GM19238 (cell line): ENCODE measurements around the gene LRIG1.

Experiments used
- DNase-seq: peaks from one replicate; pipeline ENCODE4 v3.0.0; 2011; ENCODE audit warnings: low spot score; ENCODE audit not compliant: insufficient read length

LRIG1 gene, protein sequence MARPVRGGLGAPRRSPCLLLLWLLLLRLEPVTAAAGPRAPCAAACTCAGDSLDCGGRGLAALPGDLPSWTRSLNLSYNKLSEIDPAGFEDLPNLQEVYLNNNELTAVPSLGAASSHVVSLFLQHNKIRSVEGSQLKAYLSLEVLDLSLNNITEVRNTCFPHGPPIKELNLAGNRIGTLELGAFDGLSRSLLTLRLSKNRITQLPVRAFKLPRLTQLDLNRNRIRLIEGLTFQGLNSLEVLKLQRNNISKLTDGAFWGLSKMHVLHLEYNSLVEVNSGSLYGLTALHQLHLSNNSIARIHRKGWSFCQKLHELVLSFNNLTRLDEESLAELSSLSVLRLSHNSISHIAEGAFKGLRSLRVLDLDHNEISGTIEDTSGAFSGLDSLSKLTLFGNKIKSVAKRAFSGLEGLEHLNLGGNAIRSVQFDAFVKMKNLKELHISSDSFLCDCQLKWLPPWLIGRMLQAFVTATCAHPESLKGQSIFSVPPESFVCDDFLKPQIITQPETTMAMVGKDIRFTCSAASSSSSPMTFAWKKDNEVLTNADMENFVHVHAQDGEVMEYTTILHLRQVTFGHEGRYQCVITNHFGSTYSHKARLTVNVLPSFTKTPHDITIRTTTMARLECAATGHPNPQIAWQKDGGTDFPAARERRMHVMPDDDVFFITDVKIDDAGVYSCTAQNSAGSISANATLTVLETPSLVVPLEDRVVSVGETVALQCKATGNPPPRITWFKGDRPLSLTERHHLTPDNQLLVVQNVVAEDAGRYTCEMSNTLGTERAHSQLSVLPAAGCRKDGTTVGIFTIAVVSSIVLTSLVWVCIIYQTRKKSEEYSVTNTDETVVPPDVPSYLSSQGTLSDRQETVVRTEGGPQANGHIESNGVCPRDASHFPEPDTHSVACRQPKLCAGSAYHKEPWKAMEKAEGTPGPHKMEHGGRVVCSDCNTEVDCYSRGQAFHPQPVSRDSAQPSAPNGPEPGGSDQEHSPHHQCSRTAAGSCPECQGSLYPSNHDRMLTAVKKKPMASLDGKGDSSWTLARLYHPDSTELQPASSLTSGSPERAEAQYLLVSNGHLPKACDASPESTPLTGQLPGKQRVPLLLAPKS

DNA sequence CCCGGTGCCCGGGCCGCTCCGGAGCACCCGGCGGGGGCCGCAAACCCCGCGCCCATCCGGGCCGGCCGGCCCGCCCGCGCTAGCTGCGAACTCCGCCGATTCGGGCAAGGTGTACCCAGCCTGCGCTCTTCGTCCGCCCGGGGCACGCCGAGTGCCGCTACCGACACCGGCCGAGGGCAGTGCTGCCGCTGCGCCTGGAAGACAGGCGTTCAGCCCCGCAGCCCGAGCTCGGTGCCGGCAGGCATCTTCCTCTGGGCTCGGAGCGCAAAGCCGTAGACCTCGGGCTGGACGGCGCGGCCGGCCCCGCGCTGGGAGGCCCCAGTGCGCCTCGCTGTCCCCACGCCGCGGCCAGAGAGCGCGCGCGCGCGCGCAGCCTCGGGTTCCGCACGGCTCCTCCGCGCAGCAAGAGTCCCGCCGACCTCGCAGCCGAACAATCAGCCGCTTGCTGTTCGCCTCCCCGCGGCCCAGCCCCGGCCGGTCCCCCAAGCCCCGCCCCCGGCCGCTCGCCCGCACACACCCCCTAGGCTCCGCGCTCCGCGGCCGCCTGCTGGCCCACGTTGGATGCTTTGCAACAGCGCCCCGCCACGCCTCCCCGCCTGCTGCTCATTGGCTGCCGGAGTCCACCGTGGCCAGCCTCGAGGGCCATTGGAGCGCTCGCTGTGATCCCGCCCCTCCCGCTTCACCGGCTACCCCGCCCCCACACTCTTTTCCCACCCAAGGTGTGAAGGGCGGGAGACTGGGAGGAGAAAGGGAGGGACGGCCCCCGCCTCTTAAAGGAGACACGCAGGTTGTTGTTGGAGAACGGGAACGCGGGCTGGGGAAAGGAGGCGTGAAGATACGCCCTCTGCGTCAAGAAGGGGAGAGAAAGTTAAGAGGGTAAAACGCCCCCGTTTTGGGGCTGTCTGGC lies at the start of gene LRIG1:
TSS of gene LRIG1 (minus strand) at position 447 of the 907 bp plus-strand sequence. CDS start 615 bp downstream, outside the sequence.
- DNase-seq = peak; percentile 92

DNA sequence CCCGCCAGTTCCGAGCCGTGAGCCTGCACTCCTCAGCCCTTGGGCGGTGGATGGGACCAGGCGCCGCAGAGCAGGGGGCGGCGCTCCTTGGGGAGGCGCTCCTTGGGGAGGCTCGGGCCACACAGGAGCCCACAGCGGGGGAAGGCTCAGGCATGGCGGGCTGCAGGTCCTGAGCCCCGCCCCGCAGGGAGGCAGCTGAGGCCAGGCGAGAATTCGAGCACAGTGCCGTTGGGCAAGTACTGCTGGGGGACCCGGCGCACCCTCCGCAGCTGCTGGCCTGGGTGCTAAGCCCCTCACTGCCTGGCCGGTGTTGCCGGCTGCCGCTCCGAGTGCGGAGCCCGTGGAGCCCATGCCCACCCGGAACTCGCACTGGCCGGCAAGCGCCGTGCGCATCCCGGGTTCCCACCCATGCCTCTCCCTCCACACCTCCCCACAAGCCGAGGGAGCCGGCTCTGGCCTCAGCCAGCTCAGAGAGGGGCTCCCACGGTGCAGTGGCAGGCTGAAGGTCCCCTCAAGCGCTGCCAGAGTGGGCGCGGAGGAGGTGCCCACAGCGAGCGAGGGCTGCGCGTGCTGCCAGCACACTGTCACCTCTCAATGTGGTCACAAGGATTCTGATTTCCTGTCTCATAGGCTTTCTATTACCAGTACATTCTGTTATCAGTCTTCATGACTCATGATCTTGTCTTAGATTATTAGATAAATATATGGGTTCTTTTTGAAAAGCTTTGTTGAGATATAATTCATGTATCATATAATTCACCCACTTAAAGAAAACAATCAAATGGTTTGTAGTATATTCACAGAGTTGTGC lies 44.0 kb upstream of the LRIG1 start:
- DNase-seq = no peak

DNA sequence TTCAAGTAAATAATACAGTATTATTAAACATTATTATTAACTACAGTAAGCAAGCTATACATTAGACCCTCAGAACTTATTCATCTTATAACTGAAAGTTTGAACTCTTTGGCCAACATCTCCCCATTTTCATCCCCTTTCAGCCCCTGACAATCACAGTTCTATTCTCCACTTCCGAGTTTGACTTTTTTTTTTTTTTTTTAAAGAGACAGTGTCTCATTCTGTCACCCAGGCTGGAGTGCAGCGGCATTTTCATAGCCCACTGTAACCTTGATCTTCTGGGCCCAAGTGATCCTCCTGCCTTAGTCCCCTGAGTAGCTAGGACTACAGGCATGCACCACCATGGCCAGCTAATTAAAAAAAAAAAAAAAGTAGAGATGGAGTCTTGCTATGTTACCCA lies 41.3 kb upstream of the LRIG1 start:
- no peak for DNase-seq

DNA sequence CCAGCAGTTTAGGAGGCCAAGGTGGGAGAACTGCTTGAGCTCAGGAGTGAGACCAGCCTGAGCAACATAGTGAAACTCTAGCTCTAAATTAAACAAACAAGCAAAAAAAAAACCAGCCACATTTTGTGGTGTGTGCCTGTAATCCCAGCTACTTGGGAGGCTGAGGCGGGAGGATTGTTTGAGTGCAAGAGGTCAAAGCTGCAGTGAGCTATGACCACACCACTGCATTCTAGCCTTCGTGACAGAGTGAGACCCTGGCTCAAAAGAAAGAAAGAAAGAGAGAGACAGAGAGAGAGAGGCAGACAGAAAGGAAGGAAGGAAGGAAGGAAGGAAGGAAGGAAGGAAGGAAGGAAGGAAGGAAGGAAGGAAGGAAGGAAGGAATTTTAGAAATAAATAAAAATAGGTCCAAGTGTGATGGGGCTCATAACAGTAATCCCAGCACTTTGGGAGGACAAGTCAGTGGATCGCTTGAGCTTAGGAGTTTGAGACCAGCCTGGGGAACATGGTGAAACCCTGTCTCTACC lies 38.7 kb upstream of the LRIG1 start:
- DNase-seq = no peak

DNA sequence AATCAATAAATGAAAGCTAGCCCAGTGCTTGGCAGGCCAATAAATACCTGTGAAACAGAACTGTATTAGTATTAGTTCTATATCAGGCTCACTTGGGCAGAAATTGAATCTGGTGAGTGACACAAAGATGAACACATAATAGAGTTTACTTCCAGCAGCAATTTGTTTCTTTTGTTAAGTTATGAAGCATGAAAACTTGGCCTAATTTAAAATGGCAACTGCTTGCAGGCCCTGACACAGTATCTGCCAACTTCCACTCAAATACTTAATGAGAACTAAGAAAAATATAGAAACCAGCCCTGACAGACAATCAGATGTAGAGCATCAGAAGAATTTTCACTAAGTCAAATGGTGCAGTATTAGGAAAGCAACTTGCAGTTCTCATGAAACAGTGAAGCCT lies 37.6 kb upstream of the LRIG1 start:
- no peak for DNase-seq

DNA sequence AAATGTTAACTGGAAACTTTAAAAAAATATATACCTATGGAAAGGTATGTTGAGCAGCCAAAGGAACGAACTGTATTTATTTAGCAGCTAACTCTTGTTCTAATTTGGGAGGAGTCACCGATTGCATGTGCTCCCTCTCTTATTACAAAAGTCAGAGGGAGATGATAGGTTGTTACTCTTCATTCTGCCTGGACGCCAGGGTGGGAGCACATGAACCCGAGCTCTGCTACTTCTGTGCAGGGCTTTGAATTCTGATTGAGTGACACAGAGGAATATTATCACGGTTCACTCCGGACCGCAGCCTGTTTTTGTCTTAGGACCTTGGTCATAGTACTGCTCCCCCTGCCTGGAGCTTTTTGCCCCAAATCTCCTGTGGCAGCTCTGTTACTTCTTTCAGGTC lies 36.9 kb upstream of the LRIG1 start:
- no peak for DNase-seq

DNA sequence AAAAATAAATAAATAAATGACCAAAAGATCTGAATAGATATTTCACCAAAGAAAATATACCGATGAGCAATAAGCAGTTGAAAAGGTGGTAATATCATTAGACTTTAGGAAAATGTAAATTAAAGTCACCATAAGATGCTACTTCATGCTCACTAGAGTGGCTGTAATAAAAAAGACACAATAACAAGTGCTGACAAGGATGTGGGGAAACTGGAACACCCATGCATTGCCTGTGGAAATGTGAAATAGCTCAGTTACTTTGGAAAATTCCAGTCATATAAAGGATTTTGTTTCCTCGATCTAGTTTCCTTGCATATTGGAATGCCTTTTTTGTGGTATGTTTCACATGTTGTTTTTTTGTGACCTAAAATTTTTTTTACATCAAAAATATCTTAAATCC lies 36.0 kb upstream of the LRIG1 start:
- no peak for DNase-seq

DNA sequence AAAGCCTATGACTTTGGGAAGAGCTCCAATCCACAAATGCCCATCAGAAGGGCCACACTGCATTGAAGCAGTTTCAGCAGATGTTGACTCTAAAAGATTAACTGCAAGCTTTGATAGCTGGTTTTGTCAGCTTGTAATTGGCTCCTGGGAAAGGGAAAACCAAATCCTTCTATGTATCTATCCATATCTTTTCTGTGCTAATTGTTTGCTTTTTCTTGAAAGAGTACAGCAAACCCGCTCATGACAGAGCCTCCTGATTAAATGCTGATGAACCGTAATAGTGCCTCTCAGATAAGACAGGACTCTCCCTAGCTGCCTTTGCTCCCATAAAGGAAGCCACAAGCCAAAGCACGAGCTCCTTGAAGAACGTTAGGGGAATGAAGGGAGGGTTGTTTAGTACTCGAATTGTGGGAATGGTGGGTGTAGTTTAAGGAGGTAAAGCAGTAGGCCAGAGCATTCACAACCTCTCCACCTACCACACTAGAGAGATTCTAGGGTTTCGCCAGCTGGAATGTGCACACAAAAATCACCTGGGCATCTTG lies 33.6 kb upstream of the LRIG1 start:
- no peak for DNase-seq

DNA sequence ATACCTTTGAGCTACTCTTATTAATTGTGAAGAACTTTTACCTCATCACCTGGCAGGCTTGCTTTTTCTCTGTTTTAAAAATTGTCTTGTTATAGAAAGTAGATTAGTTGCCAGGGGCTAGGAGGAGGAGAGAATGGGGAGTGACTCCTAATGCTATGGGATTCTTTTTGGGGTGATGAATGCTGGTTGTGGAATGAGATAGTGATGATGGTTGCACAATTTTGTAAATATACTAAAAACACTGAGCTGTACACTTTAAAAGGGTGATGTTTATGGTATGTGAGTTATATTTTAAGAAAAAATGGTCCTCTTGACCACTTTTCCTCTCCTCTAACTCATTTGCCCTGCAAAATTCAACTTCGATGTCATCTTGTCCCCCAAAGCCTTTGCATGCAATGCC lies 31.8 kb upstream of the LRIG1 start:
- DNase-seq = no peak

DNA sequence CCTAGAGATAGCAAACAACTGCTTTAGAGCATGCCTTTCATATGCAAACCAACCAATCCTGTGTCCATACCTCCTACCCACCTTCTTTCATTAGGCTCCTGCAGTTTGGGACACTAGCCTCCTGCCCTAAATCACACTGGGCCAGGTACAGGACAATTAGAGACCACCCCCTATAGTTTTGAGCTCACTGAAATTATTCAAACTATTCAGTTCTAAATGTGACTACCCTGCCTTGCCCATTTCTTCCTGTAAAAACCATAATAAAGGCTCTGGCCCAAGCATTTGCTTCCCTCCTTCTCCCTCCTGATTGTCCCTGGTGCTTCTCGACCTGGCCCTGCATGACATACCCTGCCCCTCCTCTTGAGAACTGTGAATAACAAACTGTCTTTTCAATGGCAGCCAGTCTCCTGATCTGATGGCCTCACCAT lies 31.4 kb upstream of the LRIG1 start:
- no peak for DNase-seq

DNA sequence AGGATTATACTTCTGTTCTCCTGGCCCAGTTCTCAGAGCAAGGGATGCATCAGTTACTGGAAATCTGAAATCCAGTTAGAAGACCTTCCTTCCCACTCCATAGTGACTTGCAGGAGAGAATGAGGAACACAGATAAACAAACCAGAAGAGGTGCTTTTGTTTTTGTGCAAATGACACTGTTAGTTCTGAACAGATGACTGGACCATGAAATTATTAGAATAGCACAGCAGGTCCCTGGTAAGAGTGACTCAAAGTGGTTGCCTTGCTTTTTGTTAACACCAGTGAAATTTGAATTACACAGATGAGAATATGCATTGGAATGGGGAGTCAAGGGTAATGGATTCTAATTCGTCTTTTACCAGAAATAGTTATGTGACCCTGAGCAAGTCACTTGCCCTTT lies 30.4 kb upstream of the LRIG1 start:
- no peak for DNase-seq

DNA sequence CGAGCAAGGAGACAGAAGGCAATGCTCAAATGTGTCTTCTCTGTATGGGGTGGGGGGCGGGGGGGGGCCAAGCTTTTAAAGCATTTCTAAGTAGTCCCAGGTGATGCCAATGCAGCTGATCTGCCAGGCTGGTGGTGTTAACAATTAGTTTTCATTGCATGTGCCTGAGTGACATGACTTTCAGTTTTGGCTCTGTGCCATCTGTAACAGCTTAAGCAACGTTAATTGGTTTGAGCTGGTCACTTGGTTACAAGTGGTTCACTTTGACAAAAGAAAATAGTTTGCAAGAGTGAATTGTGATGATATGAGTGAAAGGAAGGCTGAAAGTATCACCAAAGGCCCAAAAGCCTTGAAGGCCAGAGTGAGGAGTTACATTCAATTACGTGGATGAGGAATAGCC lies 26.4 kb upstream of the LRIG1 start:
- no peak for DNase-seq

DNA sequence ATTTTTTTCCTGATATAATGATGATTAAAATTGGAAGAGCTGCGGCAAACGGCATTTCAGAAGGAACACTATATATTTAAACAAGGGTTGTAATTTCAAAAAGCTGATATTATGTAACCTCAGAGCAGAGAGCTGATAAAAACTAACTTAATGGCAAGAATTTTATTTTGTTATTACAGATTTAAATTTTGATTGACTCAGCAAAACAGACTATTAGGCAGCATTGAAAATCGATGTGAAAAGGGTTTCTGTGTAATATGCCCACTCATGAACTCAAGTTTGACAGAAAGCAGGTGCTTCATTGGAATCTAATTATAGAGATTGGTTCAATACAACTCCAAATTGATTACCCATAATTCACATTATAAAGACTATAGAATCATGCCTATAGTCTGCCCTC lies 24.9 kb upstream of the LRIG1 start:
- no peak for DNase-seq

DNA sequence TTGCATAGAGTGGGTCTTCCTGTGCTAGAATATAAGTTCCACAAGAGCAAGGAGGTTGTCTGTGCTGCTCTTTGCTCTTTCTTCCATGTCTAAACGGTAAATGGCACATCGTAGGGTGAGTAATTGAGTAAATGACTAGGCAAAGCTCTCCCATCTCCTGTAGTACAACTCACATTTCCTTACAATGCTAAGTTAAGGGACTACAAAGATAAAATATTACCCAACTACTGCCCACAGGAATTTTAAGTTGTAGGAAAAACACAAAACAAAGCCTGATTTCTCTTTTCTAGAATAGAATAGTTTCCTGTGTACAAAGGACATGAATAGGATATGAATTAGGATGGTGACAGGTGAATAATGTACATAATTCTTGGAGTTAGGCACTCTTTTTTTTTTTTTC lies 19.9 kb upstream of the LRIG1 start:
- DNase-seq = no peak

DNA sequence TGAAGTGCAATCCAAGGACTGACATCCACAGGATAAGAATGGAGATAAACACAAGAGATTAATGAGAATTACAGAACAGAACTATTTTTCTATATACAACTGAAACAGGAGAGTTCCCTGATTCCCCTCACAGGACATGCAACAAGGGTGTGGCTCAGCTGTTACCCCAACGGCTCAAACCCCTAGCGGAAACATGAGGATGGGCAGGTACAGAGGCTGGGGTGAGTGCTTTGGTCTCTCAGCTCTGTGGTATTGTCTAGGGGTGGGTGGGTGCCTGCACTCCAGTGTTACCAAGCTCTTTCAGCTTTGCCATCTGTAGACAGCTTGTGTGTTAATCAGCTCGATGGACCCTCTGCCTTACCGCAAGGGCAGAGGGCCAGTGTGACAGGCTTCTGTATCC lies 17.8 kb upstream of the LRIG1 start:
- DNase-seq = no peak

DNA sequence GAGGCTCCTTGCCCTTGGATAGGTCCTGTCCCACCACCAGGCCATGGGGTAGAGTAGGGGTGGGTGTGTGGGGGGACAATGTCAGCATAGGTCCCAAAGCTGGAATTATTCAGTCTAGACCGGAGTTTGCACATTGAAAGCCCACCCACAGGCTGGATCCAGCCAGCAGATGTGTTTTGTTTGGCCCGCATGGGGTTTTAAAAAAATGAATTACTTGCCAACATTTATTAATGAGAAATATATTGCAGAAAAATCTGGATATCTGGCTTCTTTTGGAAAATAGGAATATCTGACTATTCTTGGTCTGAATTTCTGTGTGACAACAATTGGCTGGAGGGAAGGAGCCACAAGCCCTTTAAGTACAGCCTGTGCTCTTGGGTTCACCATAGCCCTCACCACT lies 17.3 kb upstream of the LRIG1 start:
- DNase-seq = no peak

DNA sequence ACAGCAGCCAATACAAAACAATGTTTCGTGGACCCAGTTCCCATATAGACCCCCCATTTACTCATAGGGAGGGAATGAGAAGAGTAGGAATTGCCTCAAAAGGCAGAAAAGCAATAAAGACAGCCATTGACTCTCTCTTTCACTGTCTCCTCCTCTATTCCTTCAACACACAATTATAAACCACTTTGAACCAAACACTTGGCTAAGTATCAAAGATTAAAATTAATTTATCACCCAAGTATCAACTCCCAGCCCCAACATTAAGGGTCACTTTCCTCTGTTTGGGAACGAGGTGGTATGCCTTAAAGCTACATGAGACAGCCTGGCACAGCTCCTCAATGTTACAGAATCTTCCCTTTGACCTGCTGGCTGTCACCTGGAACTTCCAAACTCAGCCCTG lies 16.4 kb upstream of the LRIG1 start:
- no peak for DNase-seq

DNA sequence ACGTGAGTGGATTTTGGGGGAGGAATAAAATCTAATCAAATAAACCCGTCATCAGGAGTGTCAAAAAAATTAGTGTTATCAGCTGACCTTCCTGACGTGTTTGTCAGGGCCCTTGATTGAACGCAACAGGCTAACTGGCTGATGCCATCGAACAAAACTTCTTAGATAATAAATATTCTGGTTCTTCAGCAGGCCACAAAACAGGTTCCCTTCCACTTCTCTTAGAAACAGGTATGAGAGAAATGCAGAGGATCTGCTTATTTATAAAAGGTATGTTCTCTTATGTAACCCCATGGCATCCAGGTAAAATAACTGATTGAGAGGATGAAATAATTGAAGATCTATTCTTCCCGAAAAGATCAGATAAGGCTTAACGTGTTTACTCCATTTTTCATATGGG lies 7.6 kb upstream of the LRIG1 start:
- DNase-seq = no peak

DNA sequence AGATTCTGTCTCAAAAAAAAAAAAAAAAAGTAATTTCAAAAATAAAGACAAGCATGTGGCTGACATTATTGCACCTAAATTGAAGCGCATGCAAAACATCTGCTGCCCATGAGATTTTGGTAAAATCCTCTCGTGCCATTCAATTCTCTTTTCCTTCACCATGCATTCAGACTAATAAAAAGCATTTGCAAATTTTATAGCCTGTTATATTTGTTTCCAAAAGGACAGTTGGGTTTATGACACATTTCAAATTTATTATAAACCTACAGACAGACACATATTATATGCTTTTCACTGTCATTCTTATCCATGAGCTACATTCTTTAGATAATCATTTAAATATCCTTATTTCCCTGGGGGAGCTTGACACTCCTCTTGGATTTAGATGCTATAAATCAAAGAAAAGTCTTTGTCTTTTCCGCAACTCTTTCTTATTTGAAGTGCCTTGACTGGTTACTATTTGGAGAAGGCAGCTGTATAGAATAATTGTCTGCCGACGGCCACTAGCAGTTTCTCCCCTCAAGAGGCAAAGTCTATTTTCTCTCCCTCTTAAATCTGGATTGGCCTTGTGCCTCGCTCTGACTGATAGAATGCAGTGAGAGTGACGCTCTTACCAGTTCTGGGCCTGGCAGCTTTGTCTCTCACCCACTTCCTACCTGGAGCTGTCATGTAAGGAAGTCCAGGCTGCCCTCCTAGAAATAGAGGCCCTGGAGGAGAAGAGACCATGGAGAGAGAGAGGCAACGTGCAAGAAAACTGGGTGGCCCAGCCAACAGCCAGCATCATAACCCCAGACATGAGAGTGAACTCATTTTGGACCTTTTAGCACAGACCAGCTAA lies 6.8 kb upstream of the LRIG1 start:
- no peak for DNase-seq
